Measurements from ENCODE around the gene PUS7L.

- no peak for TF ChIP-seq POLR2A (IDR thresholded peaks at IDR 0.05; ENCODE audit: low read depth)
- TF ChIP-seq CTCF (IDR thresholded peaks at IDR 0.05), result no peak
- TF ChIP-seq EP300 (IDR thresholded peaks at IDR 0.05), result no peak
- no peak for TF ChIP-seq POLR2AphosphoS5 (IDR thresholded peaks at IDR 0.05)
These were observed 46.7 kb upstream of the PUS7L start for GRCh38 chr12:43805149-43805859.

Data from esophagus muscularis mucosa (tissue), 4 donors.